GM21825 (cell line): ENCODE measurements around the gene GNB2.
"Not testable (repeated sequence)": the region's sequence is repeated elsewhere in the genome, so short reads cannot be mapped to it uniquely, and the experiment has no call there.

Source experiments
- ATAC-seq: cut with Tn5 transposase; IDR thresholded peaks from one replicate; pipeline ENCODE4 v1.9.1; 2021; ENCODE audit warnings: mild to moderate bottlenecking, moderate library complexity; ENCODE audit not compliant: unreplicated experiment

The GNB2 gene

DNA sequence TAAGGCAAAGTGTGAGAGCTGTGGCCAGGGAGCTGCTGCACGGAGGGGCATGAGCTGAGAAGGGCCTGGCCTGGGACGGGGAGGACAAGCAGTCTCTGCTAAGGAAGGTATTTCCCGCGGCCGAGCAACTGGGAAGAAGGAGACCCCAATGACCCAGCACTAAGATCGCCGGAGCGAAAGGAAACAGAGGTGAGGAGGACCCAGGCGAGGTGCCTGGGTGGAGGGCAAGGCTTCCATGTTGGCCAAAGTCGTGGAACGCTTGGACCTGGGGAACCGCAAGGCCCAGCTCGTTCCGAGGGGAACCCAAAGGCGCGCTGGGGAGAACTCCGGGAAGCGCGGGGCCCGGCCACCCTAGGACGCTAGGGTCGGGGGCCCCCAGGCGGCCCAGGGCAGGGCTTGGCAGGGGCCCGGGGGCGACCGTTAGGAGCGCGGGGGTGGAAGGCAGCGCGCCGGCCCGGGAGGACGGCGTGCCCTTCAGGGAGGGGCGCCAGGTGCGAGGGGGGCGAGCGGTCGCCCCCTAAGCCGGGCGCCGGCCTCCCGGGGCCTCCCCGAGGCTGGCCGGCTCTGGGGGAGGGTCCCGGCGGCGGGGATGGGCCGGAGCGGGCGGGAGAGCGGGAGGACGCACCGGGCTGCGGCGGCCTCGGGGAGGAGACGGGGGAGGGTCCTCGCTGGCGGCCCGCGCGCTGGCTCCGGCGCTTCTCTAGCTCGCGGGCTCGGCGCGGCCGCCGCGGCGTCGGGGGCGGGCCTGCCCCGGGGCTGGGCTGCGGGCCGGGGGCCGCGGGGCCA lies 20.0 kb downstream of the GNB2 start:
- peak; percentile 5 for ATAC-seq

DNA sequence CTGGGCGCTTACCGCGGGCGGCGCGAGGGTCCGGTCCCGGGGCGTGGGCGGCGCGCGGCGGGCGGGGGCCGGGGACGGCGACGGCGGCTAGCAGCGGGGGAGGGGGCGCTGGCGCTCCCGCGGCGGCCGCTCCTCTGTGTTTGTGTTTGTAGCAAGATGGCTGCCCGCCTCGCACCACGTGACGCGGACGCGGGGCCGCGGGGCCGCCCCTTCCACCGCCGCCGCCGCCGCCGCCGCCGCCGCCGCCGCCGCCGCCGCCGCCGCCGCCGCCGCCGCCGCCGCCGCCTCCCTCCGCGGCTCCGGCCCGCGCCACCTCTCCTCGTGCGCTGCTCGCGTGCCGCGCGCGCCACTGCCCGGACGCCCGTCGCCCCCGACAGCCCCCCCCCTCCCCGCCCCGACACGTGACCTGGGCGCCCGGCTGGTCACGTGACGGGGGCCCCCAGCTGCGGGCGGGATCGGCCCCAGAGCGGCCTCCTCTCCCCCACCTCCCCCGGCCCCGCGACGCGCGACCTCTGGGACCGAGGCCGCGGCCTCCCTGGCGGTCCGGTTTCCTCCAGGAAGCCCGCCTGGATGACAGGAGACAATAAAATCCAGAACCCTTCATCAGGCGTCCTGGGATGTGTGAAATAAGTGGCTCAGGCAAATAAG lies 20.7 kb downstream of the GNB2 start, which contains the start of gene GIGYF1:
GIGYF1 (minus strand) TSS at position 153 of the 648 bp plus-strand sequence. CDS start 6,012 bp downstream, outside the sequence.
- ATAC-seq = peak; percentile 37

- ATAC-seq = no peak
Measured at GRCh38 chr7:100696123-100696521, 22.6 kb downstream of the GNB2 start.

DNA sequence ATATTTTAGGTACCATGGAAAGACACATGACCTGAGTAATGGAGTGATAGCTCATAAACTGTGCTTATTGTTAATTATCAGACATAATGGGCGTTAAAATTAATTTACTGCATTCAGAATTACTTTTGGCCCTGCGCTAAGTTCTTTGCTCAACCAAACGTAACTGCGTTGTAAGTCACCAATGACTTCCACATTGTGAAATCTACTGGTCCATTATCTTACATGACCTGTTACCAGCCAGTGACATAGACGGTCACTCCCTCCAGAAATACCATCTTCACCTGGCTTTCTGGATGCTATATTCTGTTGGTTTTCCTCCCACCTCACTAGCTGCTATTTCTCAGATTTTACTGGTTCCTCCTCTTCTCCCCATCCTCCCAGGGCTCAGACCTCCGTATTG lies 25.5 kb downstream of the GNB2 start:
- no peak for ATAC-seq

- not testable (repeated sequence) for ATAC-seq
Measured at GRCh38 chr7:100701089-100701488, 27.5 kb downstream of the GNB2 start.

DNA sequence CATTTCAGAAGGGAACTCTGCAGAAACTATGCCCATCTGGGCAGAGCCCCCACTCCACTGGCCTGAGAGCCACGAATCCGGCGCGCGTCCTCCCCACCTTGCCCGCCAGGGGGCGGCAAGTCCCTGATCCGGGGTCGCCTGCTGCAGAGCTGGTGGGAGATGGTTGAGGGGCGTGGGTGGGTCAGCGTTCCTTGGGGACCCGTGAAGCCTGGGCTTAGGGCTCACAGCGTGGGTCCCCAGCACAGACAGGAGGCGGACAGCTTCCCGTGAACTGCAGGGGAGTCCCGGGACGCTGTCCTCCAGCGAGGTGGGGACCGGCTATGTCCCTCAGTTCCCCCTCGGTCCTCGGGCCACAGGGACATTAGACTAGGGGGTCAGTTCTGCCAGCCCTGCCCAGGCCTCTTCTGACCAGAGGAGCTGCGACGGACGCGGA lies 31.8 kb downstream of the GNB2 start:
- peak; percentile 57 for ATAC-seq

GRCh38 chr7:100705753-100706671 lies 32.5 kb downstream of the GNB2 start, which contains the start of gene POP7:
POP7 (plus strand) TSS chr7:100706121; CDS start chr7:100706831, 710 bp downstream.
- ATAC-seq = peak; percentile 78

DNA sequence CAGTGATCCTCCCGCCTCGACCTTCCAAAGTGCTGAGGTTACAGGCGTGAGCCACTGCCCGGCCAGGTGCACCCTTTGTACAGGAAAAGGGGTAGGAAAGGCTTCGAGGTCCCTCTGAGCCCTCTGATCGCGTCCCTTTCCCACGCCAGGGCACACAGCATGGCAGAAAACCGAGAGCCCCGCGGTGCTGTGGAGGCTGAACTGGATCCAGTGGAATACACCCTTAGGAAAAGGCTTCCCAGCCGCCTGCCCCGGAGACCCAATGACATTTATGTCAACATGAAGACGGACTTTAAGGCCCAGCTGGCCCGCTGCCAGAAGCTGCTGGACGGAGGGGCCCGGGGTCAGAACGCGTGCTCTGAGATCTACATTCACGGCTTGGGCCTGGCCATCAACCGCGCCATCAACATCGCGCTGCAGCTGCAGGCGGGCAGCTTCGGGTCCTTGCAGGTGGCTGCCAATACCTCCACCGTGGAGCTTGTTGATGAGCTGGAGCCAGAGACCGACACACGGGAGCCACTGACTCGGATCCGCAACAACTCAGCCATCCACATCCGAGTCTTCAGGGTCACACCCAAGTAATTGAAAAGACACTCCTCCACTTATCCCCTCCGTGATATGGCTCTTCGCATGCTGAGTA lies 33.3 kb downstream of the GNB2 start:
- no peak for ATAC-seq

DNA sequence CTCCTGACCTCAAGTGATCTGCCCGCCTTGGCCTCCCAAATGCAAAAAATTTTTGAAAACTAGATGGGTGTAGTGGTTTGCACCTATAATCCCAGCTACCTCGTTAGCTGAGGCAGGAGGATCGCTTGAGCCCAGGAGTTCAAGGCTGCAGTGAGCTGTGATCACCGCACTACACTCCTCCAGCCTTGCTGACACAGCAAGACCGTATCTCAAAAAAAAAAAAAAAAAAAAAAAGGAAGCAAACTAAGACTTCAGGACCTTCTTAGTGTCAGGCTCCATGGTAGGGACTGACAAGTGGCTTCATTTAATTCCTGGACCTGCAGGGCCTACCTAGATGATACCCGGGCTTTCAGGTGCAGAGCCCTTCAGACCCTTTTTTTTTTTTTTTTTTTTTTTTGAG lies 34.9 kb downstream of the GNB2 start:
- no peak for ATAC-seq

DNA sequence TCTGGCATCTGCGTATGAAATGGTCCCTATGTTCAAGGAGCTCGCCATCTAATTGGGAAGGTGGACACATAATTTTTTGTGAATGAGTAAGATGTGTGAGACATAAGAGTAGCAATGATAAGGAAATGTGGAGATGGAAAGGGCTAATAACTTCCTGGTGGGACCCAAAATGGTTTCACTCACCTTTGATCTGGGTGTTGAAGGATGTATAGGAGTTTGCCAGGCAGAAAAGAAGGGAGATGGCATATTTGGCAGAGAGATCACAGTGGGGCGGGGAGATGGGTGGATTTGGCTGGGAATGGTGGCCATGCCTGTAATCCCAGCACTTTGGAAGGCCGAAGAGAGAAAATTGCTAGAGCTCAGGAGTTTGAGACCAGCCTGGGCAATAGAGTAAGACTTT lies 36.9 kb downstream of the GNB2 start:
- ATAC-seq = no peak

- ATAC-seq = no peak
Measured at GRCh38 chr7:100711369-100711768, 37.8 kb downstream of the GNB2 start.

DNA sequence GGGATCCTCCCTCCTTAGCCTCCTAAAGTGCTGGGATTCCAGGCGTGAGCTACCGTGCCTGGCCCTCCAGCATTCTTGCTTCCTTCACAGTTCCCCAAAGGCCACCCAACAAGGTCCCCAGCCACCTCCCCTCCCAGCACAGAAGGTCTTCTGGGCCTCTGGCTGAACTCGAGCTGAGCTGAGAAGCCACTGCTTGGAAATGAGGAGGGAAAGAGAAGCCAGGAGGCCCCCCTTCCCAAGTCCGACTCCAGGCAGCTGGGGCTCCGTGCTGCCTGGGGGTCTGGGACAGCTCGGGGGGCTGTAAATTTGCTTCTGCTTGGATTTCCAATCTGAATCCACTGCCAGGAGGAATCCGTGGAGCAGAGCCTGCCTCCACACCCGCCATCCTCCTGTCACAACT lies 41.2 kb downstream of the GNB2 start:
- no peak for ATAC-seq

- ATAC-seq = not testable (repeated sequence)
Measured at GRCh38 chr7:100717073-100717472, 43.5 kb downstream of the GNB2 start.

- no peak for ATAC-seq
Measured at GRCh38 chr7:100719523-100720278, 46.2 kb downstream of the GNB2 start.

DNA sequence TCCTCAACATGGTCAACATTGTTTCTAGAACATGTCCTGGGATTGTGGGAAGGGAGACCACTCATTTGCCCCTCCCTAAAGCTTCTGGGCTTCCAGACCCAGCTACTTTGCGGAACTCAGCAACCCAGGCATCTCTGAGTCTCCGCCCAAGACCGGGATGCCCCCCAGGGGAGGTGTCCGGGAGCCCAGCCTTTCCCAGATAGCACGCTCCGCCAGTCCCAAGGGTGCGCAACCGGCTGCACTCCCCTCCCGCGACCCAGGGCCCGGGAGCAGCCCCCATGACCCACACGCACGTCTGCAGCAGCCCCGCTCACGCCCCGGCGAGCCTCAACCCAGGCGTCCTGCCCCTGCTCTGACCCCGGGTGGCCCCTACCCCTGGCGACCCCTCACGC lies 46.7 kb downstream of the GNB2 start, which contains the start of gene EPO:
EPO (plus strand) TSS at position 190 of the 392 bp plus-strand sequence. CDS start 513 bp downstream, outside the sequence.
- no peak for ATAC-seq

- ATAC-seq = no peak
Measured at GRCh38 chr7:100720671-100721504, 47.3 kb downstream of the GNB2 start.

DNA sequence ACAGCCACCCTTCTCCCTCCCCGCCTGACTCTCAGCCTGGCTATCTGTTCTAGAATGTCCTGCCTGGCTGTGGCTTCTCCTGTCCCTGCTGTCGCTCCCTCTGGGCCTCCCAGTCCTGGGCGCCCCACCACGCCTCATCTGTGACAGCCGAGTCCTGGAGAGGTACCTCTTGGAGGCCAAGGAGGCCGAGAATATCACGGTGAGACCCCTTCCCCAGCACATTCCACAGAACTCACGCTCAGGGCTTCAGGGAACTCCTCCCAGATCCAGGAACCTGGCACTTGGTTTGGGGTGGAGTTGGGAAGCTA lies 47.9 kb downstream of the GNB2 start:
- no peak for ATAC-seq

DNA sequence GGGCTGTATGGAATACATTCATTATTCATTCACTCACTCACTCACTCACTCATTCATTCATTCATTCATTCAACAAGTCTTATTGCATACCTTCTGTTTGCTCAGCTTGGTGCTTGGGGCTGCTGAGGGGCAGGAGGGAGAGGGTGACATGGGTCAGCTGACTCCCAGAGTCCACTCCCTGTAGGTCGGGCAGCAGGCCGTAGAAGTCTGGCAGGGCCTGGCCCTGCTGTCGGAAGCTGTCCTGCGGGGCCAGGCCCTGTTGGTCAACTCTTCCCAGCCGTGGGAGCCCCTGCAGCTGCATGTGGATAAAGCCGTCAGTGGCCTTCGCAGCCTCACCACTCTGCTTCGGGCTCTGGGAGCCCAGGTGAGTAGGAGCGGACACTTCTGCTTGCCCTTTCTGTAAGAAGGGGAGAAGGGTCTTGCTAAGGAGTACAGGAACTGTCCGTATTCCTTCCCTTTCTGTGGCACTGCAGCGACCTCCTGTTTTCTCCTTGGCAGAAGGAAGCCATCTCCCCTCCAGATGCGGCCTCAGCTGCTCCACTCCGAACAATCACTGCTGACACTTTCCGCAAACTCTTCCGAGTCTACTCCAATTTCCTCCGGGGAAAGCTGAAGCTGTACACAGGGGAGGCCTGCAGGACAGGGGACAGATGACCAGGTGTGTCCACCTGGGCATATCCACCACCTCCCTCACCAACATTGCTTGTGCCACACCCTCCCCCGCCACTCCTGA lies 49.1 kb downstream of the GNB2 start:
- no peak for ATAC-seq
